Neural cell (in vitro differentiated cells): ENCODE results near the gene KEL. TPM values are rescaled to one million over a fixed set of nuclear protein-coding genes. Genes with fewer than 3 reads are reported as not detected.

Source experiments
- H2AFZ ChIP-seq: fragments of 200-600, 300-800 bp; sonication (generic), shearing (Covaris generic); 2 replicates; pipeline ENCODE4 v1.6.0; 2014; ENCODE audit warnings: low read depth, mild to moderate bottlenecking, antibody characterized with exemption, low read length, moderate library complexity
- H3F3A ChIP-seq: fragments of 200-600 bp; shearing (Covaris generic); 2 replicates; pipeline ENCODE4 v1.6.1; 2016; ENCODE audit warnings: mild to moderate bottlenecking, moderate library complexity, mixed read lengths, antibody characterized with exemption, low read length; ENCODE audit not compliant: insufficient read depth, poor library complexity, severe bottlenecking
- H3K27ac ChIP-seq: fragments of 200-600, 300-800 bp; sonication (generic), shearing (Covaris generic); 2 replicates; pipeline ENCODE4 v1.5.1; 2014; ENCODE audit warnings: mild to moderate bottlenecking, low read length, moderate library complexity
- H3K27me3 ChIP-seq: fragments of 300-800, 200-600 bp; sonication (generic), shearing (Covaris generic); 2 replicates; pipeline ENCODE4 v1.6.0; 2014; ENCODE audit warnings: mild to moderate bottlenecking, low read depth, low read length, moderate library complexity; ENCODE audit not compliant: insufficient read depth
- H3K36me3 ChIP-seq: fragments of 300-800, 200-600 bp; sonication (generic), shearing (Covaris generic); 2 replicates; pipeline ENCODE4 v1.5.1; 2014; ENCODE audit warnings: mild to moderate bottlenecking, antibody characterized with exemption, low read length, moderate library complexity; ENCODE audit not compliant: insufficient read depth
- H3K4me2 ChIP-seq: fragments of 300-800, 200-600 bp; sonication (generic), shearing (Covaris generic); 2 replicates; pipeline ENCODE4 v1.6.0; 2014; ENCODE audit warnings: mild to moderate bottlenecking, low read length
- H3K4me3 ChIP-seq: fragments of 300-800, 200-600 bp; sonication (generic), shearing (Covaris generic); 2 replicates; pipeline ENCODE4 v1.5.1; 2014; ENCODE audit warnings: mild to moderate bottlenecking, low read length, moderate library complexity
- H3K79me2 ChIP-seq: fragments of 200-600 bp; shearing (Covaris generic); replicated peaks from 2 replicates; pipeline ENCODE4 v1.6.0; 2014; ENCODE audit warnings: mild to moderate bottlenecking, low read length, moderate library complexity; ENCODE audit not compliant: insufficient read depth
- H3K9ac ChIP-seq: fragments of 300-800, 200-600 bp; sonication (generic), shearing (Covaris generic); 2 replicates; pipeline ENCODE4 v1.6.1; 2016; ENCODE audit warnings: mild to moderate bottlenecking, low read length, mixed read lengths
- H3K9me2 ChIP-seq: fragments of 200-600 bp; shearing (Covaris generic); 2 replicates; pipeline ENCODE4 v1.6.1; 2016; ENCODE audit warnings: mild to moderate bottlenecking, low read length, mixed read lengths; ENCODE audit not compliant: insufficient read depth
- H3K9me3 ChIP-seq: fragments of 200-600, 300-800 bp; sonication (generic), shearing (Covaris generic); 2 replicates; pipeline ENCODE4 v1.6.1; 2016; ENCODE audit warnings: mild to moderate bottlenecking, mixed run types, low read length, moderate library complexity, mixed read lengths
- H4K20me1 ChIP-seq: fragments of 200-600 bp; shearing (Covaris generic); 2 replicates; pipeline ENCODE4 v1.6.1; 2016; ENCODE audit warnings: mild to moderate bottlenecking, mixed run types; ENCODE audit not compliant: insufficient read depth
- EP300 ChIP-seq: fragments of 450-650 bp; conservative IDR thresholded peaks from 2 replicates; pipeline ENCODE4 v1.6.1; 2014; ENCODE audit warnings: antibody characterized with exemption, mild to moderate bottlenecking, moderate library complexity; ENCODE audit not compliant: poor library complexity, severe bottlenecking
- EZH2 ChIP-seq: fragments of 200-600, 300-800 bp; shearing (Covaris generic), sonication (generic); IDR thresholded peaks from 2 replicates; pipeline ENCODE4 v1.6.1; 2014; ENCODE audit warnings: antibody characterized with exemption, low read length, borderline replicate concordance, mild to moderate bottlenecking; ENCODE audit not compliant: insufficient read depth, poor library complexity, severe bottlenecking
- MXI1 ChIP-seq: fragments of 450-650 bp; conservative IDR thresholded peaks from 2 replicates; pipeline ENCODE4 v1.6.1; 2014; ENCODE audit warnings: antibody characterized with exemption, mild to moderate bottlenecking; ENCODE audit not compliant: poor library complexity, severe bottlenecking
- POLR2AphosphoS5 ChIP-seq: IDR thresholded peaks from 2 replicates; pipeline ENCODE4 v1.6.1; 2012
- RAD21 ChIP-seq: fragments of 450-650 bp; conservative IDR thresholded peaks from 2 replicates; pipeline ENCODE4 v1.6.1; 2014; ENCODE audit warnings: antibody characterized with exemption, mild to moderate bottlenecking, moderate library complexity
- SMC3 ChIP-seq: fragments of 450-650 bp; conservative IDR thresholded peaks from 2 replicates; pipeline ENCODE4 v1.6.1; 2014; ENCODE audit warnings: antibody characterized with exemption, mild to moderate bottlenecking, moderate library complexity; ENCODE audit not compliant: poor library complexity
- TAF1 ChIP-seq: IDR thresholded peaks from 2 replicates; pipeline ENCODE4 v1.6.1; 2012; ENCODE audit warnings: low read depth
- polyA plus RNA-seq: library from polyadenylated mRNA; depleted of rRNA; stranded (reverse); fragments of >200 nt; gene quantifications from 2 replicates; pipeline ENCODE4 v1.2.3, GENCODE V29; 2014
- TF ChIP-seq, protein P1 (sequence below): IDR thresholded peaks from 2 replicates; pipeline ENCODE4 v1.6.1; 2012; ENCODE audit warnings: borderline replicate concordance
- TF ChIP-seq, protein P2 (sequence below): fragments of 450-650 bp; IDR thresholded peaks from 2 replicates; pipeline ENCODE4 v1.5.1; 2014; ENCODE audit warnings: antibody characterized with exemption, mild to moderate bottlenecking, moderate library complexity; ENCODE audit not compliant: poor library complexity, severe bottlenecking

The KEL gene
- polyA plus RNA-seq, 1 donor from 2014 or later: 2.2 TPM

DNA sequence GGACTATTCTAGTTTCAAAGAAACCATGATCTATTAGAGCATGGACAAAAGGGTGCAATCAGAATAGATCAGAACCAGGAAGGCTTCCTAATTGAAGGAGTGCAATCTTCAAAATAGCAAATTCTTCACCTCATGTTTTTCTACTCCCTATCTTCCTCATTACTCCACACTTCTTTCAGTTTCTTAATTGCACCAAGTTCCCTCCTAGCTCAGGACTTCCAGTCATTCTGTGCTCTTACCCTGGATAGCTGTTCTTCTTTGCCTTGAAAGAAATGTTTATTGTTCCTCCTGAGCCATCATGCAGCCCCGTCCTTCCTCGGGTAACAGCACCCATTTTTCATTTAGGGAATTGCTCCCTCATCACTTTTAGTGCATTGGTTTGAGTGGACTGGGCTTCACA lies 51.7 kb downstream of the KEL start:
- no peak for TF ChIP-seq RAD21
- Histone ChIP-seq H3K79me2 (no peaks in the 10 kb centered on the region), H4K20me1 (no peaks in the 10 kb centered on the region), H3K9ac (no peak overlapping the region), H3F3A (no peaks in the 10 kb centered on the region), H3K4me3 (no peak overlapping the region), H3K9me3 (no peaks in the 10 kb centered on the region), H3K36me3 (no peaks in the 10 kb centered on the region), H3K27ac (no peak overlapping the region), H3K27me3 (no peaks in the 10 kb centered on the region), H2AFZ (no peak overlapping the region), H3K4me2 (no peak overlapping the region), H3K9me2 (no peaks in the 10 kb centered on the region)

DNA sequence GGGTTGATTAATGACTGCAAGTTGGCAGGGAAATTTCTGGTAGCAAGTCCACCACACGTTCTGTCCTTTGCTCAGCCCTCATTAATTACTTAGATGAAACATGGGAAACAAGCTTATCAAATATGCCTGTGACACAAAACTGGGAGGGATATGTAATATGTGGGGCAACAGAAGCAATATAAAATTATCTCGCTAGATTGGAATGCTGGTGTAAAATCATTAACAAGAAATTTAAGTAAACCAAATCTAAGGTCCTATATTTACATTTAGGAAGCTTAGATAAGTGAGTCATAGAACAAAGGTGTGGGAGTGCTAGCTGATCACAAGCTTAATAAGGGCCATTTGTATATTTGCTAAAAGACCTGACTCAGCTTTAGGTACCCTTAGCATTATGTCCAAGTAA lies 52.1 kb downstream of the KEL start:
- Histone ChIP-seq H3K4me3 (no peak overlapping the region), H3K9me3 (no peaks in the 10 kb centered on the region), H3K4me2 (no peak overlapping the region), H3K27me3 (no peaks in the 10 kb centered on the region), H3K9ac (no peak overlapping the region), H3F3A (no peaks in the 10 kb centered on the region), H2AFZ (no peak overlapping the region), H3K9me2 (no peaks in the 10 kb centered on the region), H4K20me1 (no peaks in the 10 kb centered on the region), H3K36me3 (no peaks in the 10 kb centered on the region), H3K79me2 (no peaks in the 10 kb centered on the region), H3K27ac (no peak overlapping the region)
- no peak for TF ChIP-seq POLR2AphosphoS5
- no peak for TF ChIP-seq RAD21
- TF ChIP-seq TAF1: no peak
- TF ChIP-seq, protein P1, sequence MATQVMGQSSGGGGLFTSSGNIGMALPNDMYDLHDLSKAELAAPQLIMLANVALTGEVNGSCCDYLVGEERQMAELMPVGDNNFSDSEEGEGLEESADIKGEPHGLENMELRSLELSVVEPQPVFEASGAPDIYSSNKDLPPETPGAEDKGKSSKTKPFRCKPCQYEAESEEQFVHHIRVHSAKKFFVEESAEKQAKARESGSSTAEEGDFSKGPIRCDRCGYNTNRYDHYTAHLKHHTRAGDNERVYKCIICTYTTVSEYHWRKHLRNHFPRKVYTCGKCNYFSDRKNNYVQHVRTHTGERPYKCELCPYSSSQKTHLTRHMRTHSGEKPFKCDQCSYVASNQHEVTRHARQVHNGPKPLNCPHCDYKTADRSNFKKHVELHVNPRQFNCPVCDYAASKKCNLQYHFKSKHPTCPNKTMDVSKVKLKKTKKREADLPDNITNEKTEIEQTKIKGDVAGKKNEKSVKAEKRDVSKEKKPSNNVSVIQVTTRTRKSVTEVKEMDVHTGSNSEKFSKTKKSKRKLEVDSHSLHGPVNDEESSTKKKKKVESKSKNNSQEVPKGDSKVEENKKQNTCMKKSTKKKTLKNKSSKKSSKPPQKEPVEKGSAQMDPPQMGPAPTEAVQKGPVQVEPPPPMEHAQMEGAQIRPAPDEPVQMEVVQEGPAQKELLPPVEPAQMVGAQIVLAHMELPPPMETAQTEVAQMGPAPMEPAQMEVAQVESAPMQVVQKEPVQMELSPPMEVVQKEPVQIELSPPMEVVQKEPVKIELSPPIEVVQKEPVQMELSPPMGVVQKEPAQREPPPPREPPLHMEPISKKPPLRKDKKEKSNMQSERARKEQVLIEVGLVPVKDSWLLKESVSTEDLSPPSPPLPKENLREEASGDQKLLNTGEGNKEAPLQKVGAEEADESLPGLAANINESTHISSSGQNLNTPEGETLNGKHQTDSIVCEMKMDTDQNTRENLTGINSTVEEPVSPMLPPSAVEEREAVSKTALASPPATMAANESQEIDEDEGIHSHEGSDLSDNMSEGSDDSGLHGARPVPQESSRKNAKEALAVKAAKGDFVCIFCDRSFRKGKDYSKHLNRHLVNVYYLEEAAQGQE: no peak
- no peak for TF ChIP-seq SMC3
- TF ChIP-seq EP300: no peak

DNA sequence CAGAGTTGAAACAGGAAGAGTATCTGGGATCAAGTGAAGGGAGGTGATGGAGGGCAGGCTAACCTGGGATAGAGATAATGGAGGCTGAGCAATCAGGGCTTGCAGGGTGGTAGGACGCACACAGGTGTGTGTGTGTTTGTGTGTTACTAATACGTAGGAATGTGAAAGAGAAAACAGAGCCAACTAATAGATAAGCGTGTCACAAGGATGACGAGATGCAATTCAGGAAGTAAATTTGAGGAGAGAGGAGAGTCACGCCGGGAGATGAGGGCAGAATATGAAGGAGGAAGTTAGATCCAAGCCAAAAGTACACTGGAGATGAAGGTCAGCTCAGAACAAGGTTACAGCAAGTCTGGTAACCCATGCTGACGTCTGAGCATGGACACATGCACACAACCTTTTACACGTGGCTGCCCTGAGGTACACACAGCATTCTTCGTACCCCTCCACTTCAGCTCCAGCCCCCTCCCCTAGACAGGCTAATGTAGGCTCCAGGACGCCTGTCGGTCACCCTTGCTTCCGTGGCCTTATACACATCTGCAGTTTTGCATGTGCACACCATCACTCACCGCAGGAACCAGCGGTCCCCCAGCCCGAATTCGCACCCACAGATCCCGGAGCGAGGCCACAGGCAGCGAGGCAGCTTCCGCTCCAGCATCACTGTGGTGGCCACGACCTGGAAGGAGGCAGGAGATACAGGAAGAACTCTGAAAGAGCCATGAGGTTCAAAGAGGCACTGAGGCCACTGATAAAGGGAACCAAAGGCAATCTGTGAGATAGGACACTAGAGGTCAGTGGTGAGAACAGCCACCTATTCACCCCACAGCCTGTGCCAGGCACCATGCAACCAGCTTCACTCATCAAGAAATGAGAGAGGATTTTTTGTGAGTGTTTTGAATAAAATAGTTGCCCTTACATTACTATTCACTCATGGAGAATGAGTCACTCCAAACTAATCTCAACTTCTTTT lies 53.0 kb downstream of the KEL start:
- no peak overlapping the region for H3K4me2 ChIP-seq
- no peaks in the 10 kb centered on the region for H4K20me1 ChIP-seq
- no peaks in the 10 kb centered on the region for H3K79me2 ChIP-seq
- no peak overlapping the region for H3K27ac ChIP-seq
- no peak overlapping the region for H2AFZ ChIP-seq
- H3K27me3 ChIP-seq: no peaks in the 10 kb centered on the region
- H3K9me3 ChIP-seq: peaks cover 5% of the 10 kb centered on the region
- no peak overlapping the region for H3K9ac ChIP-seq
- TF ChIP-seq POLR2AphosphoS5: no peak
- no peak for TF ChIP-seq EZH2
- TF ChIP-seq TAF1: no peak
- TF ChIP-seq EP300: no peak
- TF ChIP-seq MXI1: no peak
- TF ChIP-seq, protein P1: no peak
- no peak for TF ChIP-seq RAD21
- TF ChIP-seq, protein P2, sequence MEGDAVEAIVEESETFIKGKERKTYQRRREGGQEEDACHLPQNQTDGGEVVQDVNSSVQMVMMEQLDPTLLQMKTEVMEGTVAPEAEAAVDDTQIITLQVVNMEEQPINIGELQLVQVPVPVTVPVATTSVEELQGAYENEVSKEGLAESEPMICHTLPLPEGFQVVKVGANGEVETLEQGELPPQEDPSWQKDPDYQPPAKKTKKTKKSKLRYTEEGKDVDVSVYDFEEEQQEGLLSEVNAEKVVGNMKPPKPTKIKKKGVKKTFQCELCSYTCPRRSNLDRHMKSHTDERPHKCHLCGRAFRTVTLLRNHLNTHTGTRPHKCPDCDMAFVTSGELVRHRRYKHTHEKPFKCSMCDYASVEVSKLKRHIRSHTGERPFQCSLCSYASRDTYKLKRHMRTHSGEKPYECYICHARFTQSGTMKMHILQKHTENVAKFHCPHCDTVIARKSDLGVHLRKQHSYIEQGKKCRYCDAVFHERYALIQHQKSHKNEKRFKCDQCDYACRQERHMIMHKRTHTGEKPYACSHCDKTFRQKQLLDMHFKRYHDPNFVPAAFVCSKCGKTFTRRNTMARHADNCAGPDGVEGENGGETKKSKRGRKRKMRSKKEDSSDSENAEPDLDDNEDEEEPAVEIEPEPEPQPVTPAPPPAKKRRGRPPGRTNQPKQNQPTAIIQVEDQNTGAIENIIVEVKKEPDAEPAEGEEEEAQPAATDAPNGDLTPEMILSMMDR: no peak
- no peak for TF ChIP-seq SMC3
- H3K9me2 ChIP-seq: no peaks in the 10 kb centered on the region
- H3K4me3 ChIP-seq: no peak overlapping the region
- H3F3A ChIP-seq: no peaks in the 10 kb centered on the region
- no peaks in the 10 kb centered on the region for H3K36me3 ChIP-seq
